Right renal pelvis (tissue), 4 donors: Measurements from ENCODE around the gene ZNF433. TPM values are rescaled to one million over a fixed set of nuclear protein-coding genes. Genes with fewer than 3 reads are reported as not detected.
"Not testable (repeated sequence)": the region's sequence is repeated elsewhere in the genome, so short reads cannot be mapped to it uniquely, and the experiment has no call there.

ENCODE experiments used
- DNase-seq, 4 donors: peaks; one replicate each; pipeline ENCODE4 v3.0.0-alpha.2; 2013; ENCODE audit warnings: low read depth in 4 of 4, low spot score in 3 of 4, missing footprints in 1 of 4
- polyA plus RNA-seq, 4 donors: library from polyadenylated mRNA; unstranded; fragments of 120-200 nt; gene quantifications; one replicate each; pipeline ENCODE4 v1.2.1, GENCODE V29; 2013; ENCODE audit not compliant: insufficient read length in 4 of 4

Gene ZNF433
- polyA plus RNA-seq, 4 donors: 16.4 to 21.3 (median 17.4) TPM

DNA sequence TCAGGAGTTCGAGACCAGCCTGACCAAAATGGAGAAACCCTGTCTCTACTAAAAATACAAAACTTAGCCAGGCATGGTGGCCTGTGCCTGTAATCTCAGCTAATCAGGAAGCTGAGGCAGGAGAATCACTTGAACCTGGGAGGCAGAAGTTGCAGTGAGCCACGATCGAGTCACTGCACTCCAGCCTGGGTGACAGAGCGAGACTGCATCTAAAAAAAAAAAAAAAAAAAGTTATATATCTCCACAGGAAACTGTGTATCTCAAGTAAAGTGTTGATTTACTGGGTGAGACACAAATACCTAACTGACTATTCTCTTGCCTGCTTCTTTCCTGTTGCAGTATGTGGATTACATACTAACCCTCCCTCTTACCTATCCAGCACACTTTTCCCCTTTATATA is 43.6 kb downstream of the ZNF433 start:
- DNase-seq: not testable (repeated sequence)

DNA sequence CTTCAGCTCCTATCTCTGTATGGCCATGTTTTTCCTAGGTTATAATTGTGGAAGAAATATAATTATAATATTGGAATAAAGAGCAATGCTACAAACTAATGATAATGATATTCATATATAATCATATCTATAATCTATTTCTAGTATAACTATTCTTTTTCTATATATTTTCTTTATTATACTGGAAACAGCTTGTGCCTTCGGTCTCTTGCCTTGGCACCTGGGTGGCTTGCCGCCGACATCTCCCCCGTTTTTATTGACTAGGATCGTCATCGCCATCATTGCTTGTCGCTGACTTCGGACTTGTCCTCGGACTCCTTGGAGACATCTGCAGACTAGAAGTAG is 46.4 kb downstream of the ZNF433 start:
- DNase-seq: no peak

DNA sequence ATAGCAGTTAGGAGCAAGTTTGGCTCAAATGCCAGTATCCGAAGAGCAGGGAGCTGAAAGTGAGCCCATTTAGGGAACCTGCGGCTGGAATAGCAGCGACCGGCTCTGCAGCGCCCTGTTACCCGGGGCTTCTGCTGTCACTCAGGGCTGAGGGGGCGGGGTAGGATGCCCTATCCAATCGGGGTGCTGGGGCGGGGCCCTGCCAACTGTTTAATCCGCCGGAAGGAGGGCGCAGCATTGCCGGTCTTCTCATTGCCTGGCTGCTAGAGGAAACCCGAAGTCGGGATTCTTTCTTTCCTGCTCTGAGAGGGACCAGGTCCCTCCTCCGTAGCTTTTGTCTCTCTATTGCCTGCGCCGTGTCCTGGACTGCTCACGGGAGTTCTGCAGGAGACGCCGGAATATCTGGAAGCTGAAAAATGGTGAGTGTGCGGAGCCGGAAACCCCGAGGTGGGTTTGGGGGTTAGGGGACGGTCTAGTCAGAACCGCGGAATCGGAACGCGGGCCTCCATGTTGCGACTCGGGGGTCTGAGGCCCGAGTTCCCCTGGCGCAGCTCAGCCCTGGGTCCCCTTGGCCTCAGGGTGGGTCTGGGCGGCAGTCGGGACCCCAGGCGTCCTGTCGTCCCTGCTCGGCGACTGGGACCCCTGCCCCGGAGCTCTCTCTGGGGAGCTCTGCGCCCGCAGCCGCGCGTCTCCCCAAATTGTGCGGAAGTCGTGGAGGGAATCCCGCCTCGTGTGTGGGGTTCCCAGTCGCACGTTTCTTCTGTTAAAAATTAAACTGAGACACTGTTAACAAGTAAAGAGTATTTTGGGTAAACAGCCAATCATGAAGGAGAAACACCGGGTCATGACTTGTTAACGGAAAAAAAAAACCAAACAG is 47.8 kb downstream of the ZNF433 start:
- peak; percentile 76 to 89 (median 88) for DNase-seq

DNA sequence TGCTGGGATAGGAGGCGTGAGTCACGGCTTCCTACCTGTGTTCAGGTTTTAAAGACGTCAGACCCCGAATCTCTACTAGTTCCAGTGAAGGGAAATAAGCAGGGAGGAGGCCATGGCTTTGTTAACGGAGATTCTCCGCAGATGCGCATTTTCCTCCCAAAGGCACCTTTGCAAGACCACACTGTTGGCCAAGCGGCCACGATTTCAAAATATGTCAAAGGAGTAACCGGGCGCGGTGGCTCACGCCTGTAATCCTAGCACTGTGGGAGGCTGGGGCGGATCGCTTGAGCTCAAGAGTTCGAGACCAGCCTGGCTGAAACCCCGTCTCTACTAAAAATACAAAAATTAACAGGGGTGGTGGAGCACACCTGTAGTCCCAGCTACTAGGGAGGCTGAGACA is 48.7 kb downstream of the ZNF433 start:
- no peak for DNase-seq

DNA sequence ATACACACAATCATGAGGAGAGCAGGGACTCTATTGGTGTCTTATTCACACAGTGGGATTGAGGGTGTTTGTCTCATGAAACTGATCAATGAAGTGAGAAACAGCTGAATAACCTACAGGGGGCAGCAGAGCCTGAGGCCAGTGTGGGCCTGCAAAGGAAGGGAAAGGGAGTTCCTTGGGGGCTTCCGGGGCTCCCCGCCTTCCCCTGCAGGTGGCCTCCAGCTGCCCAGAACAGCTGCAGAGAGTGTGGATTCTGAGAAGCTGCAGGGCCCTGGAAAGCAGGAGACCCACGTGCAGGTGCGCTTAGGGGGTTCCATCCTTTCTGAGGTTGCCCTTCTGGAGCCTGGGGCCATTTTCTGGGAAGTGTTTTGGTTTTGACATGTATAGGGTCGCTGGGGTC is 50.5 kb downstream of the ZNF433 start:
- no peak for DNase-seq

DNA sequence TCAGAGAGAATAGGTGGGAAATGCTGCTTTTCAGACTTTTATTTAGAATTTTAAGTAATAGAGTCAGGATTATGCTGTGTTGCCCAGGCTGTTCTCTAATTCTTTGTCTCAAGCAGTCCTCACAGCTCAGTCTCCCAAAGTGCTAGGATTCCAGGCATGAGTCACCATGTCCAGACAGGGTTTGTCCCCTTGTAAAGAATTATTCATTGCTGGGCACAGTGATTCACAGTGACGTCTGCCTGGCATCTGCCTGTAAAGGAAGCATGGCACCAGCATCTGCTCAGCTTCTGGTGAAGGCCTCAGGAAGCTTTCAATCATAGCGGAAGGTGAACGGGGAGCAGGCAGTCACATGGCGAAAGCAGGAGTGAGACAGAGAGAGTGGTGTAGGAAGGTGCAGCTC is 53.0 kb downstream of the ZNF433 start:
- DNase-seq: no peak

DNA sequence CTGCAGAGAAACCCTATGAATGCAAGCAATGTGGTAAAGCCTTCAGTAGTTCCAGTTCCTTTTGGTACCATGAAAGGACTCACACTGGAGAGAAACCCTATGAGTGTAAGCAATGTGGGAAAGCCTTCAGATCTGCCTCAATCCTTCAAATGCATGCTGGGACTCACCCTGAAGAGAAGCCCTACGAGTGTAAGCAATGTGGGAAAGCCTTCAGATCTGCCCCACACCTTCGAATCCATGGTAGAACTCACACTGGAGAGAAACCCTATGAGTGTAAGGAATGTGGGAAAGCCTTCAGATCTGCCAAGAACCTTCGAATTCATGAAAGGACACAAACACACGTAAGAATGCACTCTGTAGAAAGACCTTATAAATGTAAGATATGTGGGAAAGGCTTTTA is 56.0 kb downstream of the ZNF433 start:
- no peak for DNase-seq

DNA sequence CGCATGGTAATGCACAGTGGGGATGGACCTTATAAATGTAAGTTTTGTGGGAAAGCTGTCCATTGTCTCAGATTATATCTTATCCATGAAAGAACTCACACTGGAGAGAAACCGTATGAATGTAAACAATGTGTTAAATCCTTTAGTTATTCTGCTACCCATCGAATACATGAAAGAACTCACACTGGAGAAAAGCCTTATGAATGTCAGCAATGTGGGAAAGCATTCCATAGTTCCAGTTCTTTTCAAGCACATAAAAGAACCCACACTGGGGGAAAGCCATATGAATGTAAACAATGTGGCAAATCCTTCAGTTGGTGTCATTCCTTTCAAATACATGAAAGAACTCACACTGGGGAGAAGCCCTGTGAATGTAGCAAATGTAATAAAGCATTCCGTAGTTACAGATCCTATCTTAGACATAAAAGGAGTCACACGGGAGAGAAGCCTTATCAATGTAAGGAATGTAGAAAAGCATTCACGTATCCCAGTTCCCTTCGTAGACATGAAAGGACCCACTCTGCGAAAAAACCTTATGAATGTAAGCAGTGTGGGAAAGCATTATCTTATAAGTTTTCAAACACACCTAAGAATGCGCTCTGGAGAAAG is 56.9 kb downstream of the ZNF433 start:
- no peak for DNase-seq

DNA sequence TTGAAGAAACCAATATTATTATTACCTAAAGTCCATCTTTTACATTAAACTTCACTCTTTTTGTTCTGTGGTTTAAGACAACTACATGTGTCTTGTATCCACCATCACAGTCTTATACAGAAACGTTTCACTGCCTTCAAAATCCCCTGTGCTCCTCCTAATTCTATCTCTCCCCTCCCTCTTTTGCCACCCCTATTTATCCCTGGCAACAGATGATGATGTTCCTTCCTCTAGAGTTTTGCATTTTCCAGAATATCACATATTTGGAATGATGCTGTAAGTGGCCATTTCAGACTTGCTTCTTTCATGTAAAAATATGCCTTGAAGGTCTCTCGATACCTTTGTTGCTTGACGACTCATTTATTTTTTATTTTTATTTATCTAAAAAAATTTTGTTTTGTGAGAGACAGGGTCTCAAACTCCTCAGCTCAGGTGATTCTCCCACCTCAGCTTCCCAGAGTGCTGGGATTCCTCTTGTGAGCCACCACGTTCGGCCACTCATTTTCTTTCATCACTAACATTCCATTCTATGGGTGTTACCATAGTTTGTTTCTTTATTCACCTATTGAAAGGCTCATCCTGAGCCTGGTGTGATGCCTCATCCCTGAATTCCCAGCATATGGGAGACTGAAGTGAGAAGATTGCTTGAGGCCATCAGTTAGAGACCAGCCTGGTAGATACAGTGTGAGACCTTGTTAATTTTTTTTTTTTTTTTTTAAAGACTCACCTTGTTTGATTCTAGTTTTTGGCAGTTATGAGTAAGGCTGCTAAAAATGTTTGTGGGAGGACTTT is 62.3 kb downstream of the ZNF433 start:
- DNase-seq: no peak

DNA sequence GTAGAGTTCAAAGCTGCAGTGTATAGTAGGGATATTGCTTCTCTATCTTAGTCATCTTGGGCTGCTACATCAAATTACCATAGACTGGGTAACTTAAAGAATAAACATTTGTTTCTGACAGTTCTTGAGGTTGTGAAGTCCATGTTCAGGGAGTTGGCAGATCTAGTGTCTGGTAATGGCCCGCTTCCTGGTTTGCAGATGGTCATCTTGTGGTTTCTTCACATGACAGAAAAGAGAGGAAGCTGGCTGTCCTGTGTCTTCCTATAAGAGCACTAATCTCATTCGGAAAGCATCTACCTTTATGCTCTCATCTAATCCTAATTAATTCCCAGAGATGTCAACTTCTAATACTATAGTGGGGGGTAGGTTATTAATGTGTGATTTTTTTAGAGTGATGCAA is 64.4 kb downstream of the ZNF433 start:
- no peak for DNase-seq

DNA sequence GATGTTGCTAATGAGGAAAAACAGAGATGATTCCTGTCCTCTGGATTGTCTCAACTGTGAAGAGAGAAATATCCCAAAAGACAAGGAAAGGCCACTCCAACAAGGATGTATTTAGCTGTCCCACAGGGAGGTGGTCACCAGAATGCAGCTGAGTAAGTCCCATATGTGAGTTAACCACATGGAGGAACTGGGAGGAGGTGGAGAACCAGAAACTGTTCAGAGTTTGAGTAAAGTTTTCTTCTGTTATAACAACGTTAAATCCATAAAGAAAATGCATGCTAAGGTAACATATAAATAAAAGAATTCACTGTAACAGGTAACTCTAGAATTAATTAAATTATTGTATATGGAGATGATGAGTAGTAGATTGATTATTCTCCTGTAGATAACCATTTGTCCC is 65.3 kb downstream of the ZNF433 start:
- no peak for DNase-seq

DNA sequence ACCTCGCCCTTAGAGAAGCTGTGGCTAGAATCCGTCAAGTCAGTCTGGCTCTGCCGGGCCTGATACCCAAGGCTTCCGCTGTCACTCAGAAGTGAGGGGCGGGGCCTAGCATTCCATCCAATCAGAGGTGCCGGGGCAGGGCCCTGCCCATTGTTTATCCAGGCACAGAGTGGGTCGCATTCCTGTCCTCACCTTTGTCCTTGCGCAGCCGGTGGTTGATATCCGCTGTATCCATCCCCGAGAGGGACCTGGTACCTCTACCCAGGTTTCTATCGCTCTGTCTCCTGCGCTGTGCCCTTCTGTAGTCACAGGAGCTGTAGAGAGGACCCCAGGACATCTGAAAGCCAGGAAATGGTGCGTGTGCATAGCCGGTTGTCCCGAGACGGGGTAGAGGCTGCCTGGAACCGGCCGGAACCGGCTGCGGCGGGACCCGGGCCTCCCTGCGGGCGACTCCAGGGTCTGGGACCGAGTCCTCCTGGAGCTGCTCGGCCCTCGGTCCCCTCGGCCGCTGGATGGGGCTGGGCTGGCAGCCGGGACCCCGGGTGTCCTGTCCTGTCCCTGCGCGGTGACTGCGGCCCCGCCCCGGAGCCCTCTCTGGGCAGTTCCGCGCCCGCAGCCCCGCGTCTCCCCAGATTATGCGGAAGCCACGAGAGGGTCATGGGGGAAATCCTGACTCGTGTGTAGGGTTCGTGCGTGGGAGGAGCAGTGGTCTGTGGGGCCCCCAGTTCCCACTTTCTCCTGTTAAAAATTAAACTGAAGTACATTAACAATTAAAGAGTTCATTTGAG is 70.4 kb downstream of the ZNF433 start, which contains the start of gene ZNF763:
ZNF763 (plus strand) TSS at position 183 of the 788 bp plus-strand sequence; CDS start at position 352, 169 bp downstream.
- DNase-seq: peak; percentile 81 to 89 (median 88)

Other genes with a start within 250 kb of the ZNF433 start
- 1 to 10 TPM; 3.2 to 5.0 (median 4.0) TPM for gene ZNF491, start 237.2 kb downstream of the ZNF433 start, polyA plus RNA-seq
- 10 to 100 TPM; 12.5 to 17.4 (median 14.5) TPM for gene ZNF440, start 221.4 kb downstream of the ZNF433 start, polyA plus RNA-seq
- 10 to 100 TPM; 17.3 to 24.1 (median 21.2) TPM for gene ZNF439, start 187.0 kb downstream of the ZNF433 start, polyA plus RNA-seq
- 10 to 100 TPM; 15.6 to 21.2 (median 17.4) TPM for gene ZNF69, start 147.9 kb downstream of the ZNF433 start, polyA plus RNA-seq
- 10 to 100 TPM; 15.0 to 21.3 (median 17.4) TPM for gene ZNF700, start 110.6 kb downstream of the ZNF433 start, polyA plus RNA-seq
- 10 to 100 TPM in 1 of 4 donors, 1 to 10 TPM in 3; 8.0 to 10.7 (median 8.3) TPM for gene ZNF763, start 70.6 kb downstream of the ZNF433 start, polyA plus RNA-seq
- gene ZNF878, start 17.3 kb upstream of the ZNF433 start, polyA plus RNA-seq: 1 to 10 TPM in 3 of 4 donors, under 1 TPM in 1; 1.00 to 1.6 (median 1.3) TPM
- 10 to 100 TPM; 29.7 to 38.0 (median 32.1) TPM for gene ZNF844, start 29.1 kb upstream of the ZNF433 start, polyA plus RNA-seq
- gene ZNF20, start 104.7 kb upstream of the ZNF433 start, polyA plus RNA-seq: 1 to 10 TPM; 5.6 to 7.3 (median 7.2) TPM
- gene ZNF625, start 121.1 kb upstream of the ZNF433 start, polyA plus RNA-seq: 10 to 100 TPM; 13.5 to 15.9 (median 14.8) TPM
- 10 to 100 TPM; 15.3 to 22.8 (median 20.0) TPM for gene ZNF136, start 127.4 kb upstream of the ZNF433 start, polyA plus RNA-seq